ENCODE measurements around the gene SOX10.

- TF ChIP-seq POLR2AphosphoS5 (IDR thresholded peaks at IDR 0.05; ENCODE audit: low read depth, low read length) (no peak), TAF1 (IDR thresholded peaks at IDR 0.05; ENCODE audit: borderline replicate concordance, insufficient read depth, low read length) (no peak)
Observed at GRCh38 chr22:37943825-37944198, 40.5 kb downstream of the SOX10 start.
